Mucosa of rectum (tissue), 2 donors: ENCODE data around the gene GRIP2.

ENCODE experiments used
- H3K27ac ChIP-seq, 2 donors: one replicate each; pipeline ENCODE4 v1.7.0; 2013; ENCODE audit warnings: inconsistent platforms in 2 of 2, low read depth in 2 of 2, low read length in 2 of 2
- H3K27me3 ChIP-seq, 2 donors: one replicate each; pipeline ENCODE4 v1.7.0; 2013; ENCODE audit warnings: low read length in 2 of 2; ENCODE audit not compliant: control insufficient read depth in 2 of 2, insufficient read depth in 2 of 2
- H3K36me3 ChIP-seq, 2 donors: one replicate each; pipeline ENCODE4 v1.7.0; 2013; ENCODE audit warnings: low read length in 2 of 2; ENCODE audit not compliant: control insufficient read depth in 2 of 2, insufficient read depth in 2 of 2
- H3K4me1 ChIP-seq, 2 donors: one replicate each; pipeline ENCODE4 v1.7.0; 2013; ENCODE audit warnings: low read length in 2 of 2, mild to moderate bottlenecking in 1 of 2; ENCODE audit not compliant: control insufficient read depth in 2 of 2, insufficient read depth in 2 of 2
- H3K4me3 ChIP-seq, 2 donors: one replicate each; pipeline ENCODE4 v1.7.0; 2013; ENCODE audit warnings: low read length in 2 of 2
- H3K9ac ChIP-seq, 2 donors: one replicate each; pipeline ENCODE4 v1.7.0; 2013; ENCODE audit warnings: low read length in 2 of 2, low read depth in 1 of 2, mild to moderate bottlenecking in 1 of 2
- H3K9me3 ChIP-seq, 2 donors: one replicate each; pipeline ENCODE4 v1.7.0; 2013; ENCODE audit warnings: low read length in 2 of 2; ENCODE audit not compliant: control insufficient read depth in 2 of 2
- donor health status: healthy.
- donor health status: Normal muscosa, but diverticular disease.

The GRIP2 gene

GRCh38 chr3:14550651-14551611 is 10.8 kb upstream of the GRIP2 start:
- H3K36me3 ChIP-seq: no peaks in the 10 kb centered on the region
- peaks cover 3 to 4% of the 10 kb centered on the region in 2 donors for H3K4me1 ChIP-seq
- H3K27me3 ChIP-seq: no peaks in the 10 kb centered on the region
- no peak overlapping the region for H3K27ac ChIP-seq
- H3K4me3 ChIP-seq: no peak overlapping the region
- no peaks in the 10 kb centered on the region for H3K9me3 ChIP-seq
- H3K9ac ChIP-seq: no peak overlapping the region

- Histone ChIP-seq H3K27me3 (no peaks in the 10 kb centered on the region), H3K36me3 (no peaks in the 10 kb centered on the region), H3K9ac (no peak overlapping the region), H3K4me1 (peaks cover 3 to 4% of the 10 kb centered on the region in 2 donors), H3K27ac (no peak overlapping the region), H3K9me3 (no peaks in the 10 kb centered on the region), H3K4me3 (no peak overlapping the region)
Measured at GRCh38 chr3:14550181-14550580, 10.0 kb upstream of the GRIP2 start.

- H3K9me3 ChIP-seq: no peaks in the 10 kb centered on the region
- no peaks in the 10 kb centered on the region for H3K27me3 ChIP-seq
- no peak overlapping the region for H3K9ac ChIP-seq
- no peak overlapping the region for H3K27ac ChIP-seq
- no peak overlapping the region for H3K4me3 ChIP-seq
- H3K4me1 ChIP-seq: peaks cover 3 to 4% of the 10 kb centered on the region in 2 donors
- no peaks in the 10 kb centered on the region for H3K36me3 ChIP-seq
Measured at GRCh38 chr3:14549256-14549919, 9.2 kb upstream of the GRIP2 start.

- Histone ChIP-seq H3K4me3 (no peak overlapping the region), H3K9me3 (no peaks in the 10 kb centered on the region), H3K27me3 (no peaks in the 10 kb centered on the region), H3K36me3 (no peaks in the 10 kb centered on the region), H3K27ac (no peak overlapping the region), H3K4me1 (peaks cover 3 to 4% of the 10 kb centered on the region in 2 donors), H3K9ac (no peak overlapping the region)
Measured at GRCh38 chr3:14548321-14548729, 8.2 kb upstream of the GRIP2 start.

GRCh38 chr3:14547693-14548092 is 7.6 kb upstream of the GRIP2 start:
- Histone ChIP-seq H3K27me3 (no peaks in the 10 kb centered on the region), H3K9me3 (no peaks in the 10 kb centered on the region), H3K27ac (no peak overlapping the region), H3K4me1 (peaks cover 3 to 4% of the 10 kb centered on the region in 2 donors), H3K36me3 (no peaks in the 10 kb centered on the region), H3K9ac (no peak overlapping the region), H3K4me3 (no peak overlapping the region)

- Histone ChIP-seq H3K9ac (no peak overlapping the region), H3K9me3 (no peaks in the 10 kb centered on the region)
Measured at GRCh38 chr3:14546041-14546440, 5.9 kb upstream of the GRIP2 start.

GRCh38 chr3:14545251-14545635 is 5.1 kb upstream of the GRIP2 start:
- Histone ChIP-seq H3K4me3 (no peak overlapping the region), H3K4me1 (peaks cover 3 to 4% of the 10 kb centered on the region in 2 donors), H3K27ac (no peak overlapping the region), H3K36me3 (no peaks in the 10 kb centered on the region), H3K9ac (no peak overlapping the region), H3K27me3 (no peaks in the 10 kb centered on the region), H3K9me3 (no peaks in the 10 kb centered on the region)

More at GRCh38 chr3:14546041-14546440, 5.9 kb upstream of the GRIP2 start:
- Histone ChIP-seq H3K4me1 (peaks cover 3 to 4% of the 10 kb centered on the region in 2 donors), H3K36me3 (no peaks in the 10 kb centered on the region), H3K4me3 (no peak overlapping the region), H3K27me3 (no peaks in the 10 kb centered on the region), H3K27ac (no peak overlapping the region)

GRCh38 chr3:14544282-14545250 is 4.4 kb upstream of the GRIP2 start:
- Histone ChIP-seq H3K4me1 (peaks cover 3 to 4% of the 10 kb centered on the region in 2 donors), H3K27me3 (no peaks in the 10 kb centered on the region), H3K27ac (no peak overlapping the region), H3K4me3 (no peak overlapping the region), H3K36me3 (no peaks in the 10 kb centered on the region), H3K9ac (no peak overlapping the region), H3K9me3 (no peaks in the 10 kb centered on the region)

GRCh38 chr3:14543446-14543845 is 3.3 kb upstream of the GRIP2 start:
- Histone ChIP-seq H3K4me1 (peaks cover 3 to 4% of the 10 kb centered on the region in 2 donors), H3K27me3 (no peaks in the 10 kb centered on the region), H3K27ac (no peak overlapping the region), H3K4me3 (no peak overlapping the region), H3K9me3 (no peaks in the 10 kb centered on the region), H3K9ac (no peak overlapping the region), H3K36me3 (no peaks in the 10 kb centered on the region)
